Left forelimb (tissue), 1 donor: Measurements from ENCODE around the gene MGARP.
"Not testable (repeated sequence)": the region's sequence is repeated elsewhere in the genome, so short reads cannot be mapped to it uniquely, and the experiment has no call there.

Source experiments
- DNase-seq: peaks from one replicate; pipeline ENCODE4 v3.0.0-alpha.2; 2018; ENCODE audit warnings: low spot score

The MGARP gene

DNA sequence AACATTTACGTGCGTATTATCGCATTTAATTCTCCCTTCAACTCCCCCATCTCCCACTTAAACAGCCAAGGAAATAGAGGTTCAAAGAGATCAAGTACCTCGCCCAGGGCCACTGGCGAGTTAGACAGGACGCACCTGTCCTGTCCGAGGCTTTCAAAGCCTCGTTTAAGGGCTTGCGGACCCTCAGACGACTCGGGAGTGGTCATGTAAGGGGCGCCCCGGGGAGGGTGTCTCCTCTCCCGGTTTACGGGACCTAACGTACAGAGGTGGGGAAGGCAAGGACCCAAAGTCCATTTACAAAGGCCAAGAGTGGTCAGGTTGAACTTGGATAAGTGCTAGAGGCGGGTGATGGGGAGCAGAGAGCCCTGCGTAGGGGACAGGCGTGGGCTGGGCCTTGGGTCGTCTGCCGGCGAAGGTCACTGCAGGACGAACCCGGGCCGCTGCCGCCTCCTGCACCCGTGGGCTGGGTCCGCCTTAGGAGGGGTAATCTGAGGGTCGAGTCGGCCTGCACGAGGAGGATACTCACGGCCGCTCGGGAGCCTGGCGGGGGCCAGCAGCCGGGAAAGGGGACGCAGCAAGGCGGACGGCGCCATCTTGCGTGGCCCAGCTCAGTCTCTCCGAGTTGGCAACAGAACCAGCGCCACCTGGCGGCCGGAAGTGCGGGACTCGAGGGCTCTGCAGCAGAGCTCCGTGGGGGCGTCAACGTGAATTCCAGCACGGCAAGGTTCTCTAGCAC lies 15.3 kb upstream of the MGARP start:
- DNase-seq = peak; percentile 98

DNA sequence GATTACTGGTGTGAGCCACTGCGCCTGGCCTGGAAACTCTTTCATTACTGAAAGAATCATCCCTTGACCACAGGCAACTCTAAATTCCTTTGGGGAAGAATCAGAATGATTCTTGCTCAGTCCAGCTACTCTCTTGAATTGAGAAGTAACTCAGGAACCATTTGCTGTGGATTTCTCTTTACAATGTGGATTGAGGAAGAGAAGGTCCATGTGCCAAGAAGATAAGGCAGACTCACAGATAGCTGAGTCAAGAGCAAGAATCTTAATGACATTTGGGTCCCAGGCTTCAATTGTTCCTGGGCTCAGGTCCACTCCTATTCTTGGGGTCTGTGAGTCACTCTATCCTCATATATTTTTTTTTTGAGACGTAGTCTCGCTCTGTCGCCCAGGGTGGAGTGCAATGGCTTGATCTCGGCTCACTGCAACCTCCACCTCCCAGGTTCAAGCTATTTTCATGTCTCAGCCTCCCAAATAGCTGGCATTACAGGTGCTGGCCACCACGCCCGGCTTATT lies 6.2 kb upstream of the MGARP start:
- no peak for DNase-seq

DNA sequence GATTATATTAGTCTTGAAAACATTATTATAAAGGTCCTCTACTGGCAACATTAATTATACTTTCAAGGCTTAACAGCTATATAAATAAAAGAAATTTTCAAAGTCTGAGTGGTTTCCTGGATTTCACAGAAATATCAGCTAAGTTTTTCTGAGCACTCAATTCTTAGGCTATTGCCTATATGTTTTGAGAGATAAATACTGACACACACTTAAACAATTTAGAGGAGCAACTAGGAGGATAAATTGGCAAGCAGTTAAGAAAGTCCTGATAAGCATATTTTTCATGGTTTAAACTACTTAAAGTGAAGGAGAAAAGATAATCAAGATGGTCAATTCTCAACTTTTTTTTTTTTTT lies 2.7 kb upstream of the MGARP start:
- DNase-seq = no peak

DNA sequence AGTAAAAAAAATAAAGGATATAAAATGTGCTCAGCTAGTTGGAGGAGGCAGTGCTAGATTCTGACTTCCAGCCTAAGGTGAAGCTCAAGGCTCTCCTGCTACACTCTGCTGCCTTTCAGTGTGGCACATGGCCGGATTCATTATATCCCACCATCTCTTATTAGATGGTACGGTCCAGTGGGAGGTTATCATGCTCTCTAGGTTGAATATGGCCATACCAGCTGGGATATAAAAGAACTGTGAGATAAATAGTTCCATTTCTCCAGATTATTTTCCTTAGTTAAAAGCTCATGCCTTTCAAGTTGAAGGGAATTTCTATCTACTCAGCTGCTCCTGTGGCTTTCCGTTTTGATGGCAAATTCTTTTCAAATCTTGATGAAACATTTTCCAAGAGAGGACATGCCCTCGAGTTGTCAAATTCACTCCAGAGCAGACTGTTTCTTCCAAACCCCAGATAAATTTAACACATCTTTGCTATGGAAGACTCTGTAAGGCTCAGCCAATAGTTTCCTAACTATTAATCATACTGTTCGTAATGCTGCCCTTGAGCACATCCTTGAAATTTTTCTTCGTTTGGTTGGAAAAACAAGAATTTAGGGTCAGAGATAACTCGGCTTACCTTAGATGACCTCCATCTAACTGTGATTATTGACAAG lies 2.2 kb upstream of the MGARP start:
- no peak for DNase-seq

DNA sequence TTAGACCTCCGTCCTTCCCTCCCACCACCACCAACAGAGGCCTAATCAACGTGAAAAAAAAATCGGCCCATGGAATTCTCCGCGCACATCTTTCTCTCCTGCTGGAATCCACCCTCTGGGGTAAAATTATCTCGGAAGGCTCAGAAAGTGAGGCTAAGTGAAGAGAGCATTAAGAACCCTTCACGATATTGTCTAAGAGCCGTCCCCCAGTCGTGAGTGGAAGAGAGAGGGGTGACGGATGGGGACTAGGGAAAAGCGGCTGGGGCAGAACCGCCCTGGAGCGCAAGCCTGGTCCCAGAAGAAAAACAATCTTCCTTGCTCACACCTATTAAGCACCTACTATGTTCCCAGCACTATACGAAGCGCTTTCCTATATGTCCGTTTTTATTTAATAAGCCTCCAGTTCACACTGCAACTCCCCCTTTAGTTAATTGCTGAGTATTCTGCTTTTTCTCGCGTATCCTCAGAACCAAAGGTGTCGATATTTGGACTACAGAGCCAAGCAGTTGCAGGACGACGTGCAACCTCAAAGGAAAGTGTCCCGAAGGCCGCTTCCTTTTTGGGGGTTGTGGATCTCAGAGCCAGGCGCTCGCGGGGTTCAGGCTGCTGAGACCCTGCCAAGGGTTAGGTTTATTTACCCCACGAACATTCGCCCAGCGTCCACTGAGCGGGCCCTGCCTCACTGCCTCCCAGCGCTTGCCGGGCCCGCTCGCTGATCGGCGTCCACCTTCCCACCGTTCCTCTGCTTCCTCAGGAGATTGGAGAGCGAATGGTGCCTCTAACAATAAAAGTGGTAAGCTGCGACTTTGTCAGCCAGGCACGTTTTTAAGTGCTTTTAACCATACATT lies 889 bp downstream of the MGARP start:
- DNase-seq = no peak

DNA sequence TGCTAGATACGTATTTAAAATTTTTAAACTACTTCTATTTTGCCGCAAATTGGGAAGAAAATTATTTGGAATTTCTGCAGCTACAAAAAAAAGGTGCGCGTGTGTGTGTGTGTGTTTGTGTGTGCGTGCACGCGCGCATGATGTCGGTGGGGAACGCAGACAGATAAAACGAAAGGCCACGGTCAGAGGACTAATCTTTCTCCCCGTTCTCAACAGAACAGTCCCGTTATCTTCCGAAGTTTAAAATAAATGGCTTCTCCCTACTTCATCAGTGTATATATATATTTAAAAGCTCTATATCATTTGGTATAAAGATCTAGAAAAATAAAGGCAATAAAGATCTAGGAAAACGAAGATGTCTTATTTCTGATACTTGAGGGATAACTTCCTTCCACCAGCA lies 1.5 kb downstream of the MGARP start:
- DNase-seq = no peak

DNA sequence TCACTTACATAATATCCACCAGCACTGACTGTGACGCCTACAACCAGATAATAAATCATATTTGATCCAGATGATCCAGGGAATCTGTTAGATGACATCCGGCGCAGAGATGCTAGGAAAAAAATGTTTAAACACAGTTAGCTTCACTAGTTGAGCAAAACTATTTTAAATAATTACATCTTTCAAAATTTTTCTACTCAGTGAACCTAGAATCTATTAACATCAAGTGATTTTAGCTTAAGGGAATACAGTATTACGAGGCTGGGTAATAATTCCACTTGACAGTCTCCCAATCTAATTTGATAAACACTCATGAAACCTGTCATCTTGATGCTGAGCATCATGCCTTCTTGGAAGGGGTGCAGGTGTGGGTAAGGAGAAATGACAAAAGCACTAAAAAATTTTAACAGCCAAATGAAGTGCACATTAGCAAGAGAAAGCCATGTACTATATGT lies 4.7 kb downstream of the MGARP start:
- no peak for DNase-seq

DNA sequence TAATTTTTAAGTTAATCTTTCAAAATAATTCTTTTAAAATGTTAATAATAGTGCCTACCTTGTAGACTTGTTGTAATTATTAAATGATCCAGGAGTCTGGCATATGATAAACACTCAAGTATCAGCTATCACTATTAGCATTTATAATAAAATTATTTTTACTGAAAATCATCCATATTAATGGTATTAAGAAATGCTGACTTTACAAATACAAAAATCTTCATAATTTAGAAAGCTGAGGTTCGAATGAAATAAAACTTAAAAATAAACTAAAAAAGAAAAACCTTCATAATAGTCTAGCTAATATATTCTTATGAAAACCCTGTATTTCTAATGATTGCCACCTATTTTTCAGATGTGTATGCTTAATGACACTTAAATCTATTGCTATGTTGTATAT lies 5.2 kb downstream of the MGARP start:
- no peak for DNase-seq

DNA sequence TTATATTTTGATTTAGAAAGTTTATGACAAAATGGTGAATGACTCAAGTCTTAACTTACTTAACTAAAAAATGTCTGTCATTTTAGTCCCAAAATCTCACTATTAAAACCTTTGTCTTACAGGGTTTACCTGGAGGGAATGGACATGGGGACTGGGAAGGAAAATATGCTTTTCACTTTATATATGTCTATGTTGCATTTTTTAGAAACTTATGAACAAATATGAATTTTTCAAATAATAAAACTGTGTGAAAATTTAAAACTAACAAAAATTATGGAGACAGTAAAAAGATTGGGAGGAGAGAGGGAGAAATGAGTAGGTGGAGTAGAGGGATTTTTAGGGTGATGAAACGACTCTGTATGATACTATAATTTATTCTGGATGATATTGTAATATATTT lies 6.2 kb downstream of the MGARP start:
- no peak for DNase-seq

DNA sequence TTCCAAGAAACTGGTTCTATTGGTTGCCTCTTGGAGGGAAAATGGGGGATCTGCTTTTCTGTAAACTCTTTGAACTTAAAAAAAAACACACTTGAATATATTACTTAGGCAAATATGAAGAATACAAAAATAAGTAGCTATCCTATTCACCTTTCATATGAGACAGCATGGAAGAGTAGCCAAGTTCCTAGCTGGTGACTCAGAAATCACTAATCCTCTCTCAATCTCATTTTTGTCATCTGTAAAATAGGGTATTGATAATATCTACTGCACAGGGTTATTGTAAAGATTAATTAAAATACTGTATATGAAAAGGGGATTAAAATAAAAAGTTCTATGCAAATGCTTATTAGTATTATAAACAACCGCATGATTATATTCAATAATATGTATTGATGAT lies 12.7 kb downstream of the MGARP start:
- no peak for DNase-seq

DNA sequence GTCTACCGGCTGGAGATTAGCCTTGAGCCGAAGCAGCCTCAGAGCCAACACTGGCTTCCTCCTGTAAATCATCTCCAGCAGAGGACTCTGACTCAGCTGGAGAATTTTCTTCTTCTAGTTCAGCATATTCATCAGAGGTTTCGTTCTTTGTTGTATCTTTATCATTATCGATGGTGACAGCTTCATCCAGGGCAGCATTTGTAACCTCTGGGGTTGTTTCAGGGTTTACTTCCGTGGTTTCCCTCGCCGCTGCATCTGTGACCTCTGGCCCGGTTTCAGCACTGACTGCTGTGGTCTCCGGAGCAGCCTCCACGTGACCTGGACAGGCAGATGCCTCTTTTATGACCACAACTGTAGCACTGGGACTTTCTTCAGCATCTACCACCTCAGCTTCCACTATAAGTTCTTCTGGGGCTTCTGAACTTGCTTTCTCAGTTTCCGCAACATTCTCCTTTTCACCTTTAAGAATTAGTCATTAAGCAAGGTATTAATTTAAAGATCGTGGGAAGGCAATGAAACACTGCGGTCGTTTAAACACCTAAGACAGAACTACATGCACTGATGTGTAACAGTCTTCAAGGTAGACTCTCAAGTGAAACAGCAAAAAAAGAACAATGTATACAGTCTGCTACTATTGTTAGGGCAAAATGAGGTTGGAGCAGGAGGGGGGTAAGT lies 13.3 kb downstream of the MGARP start:
- DNase-seq = peak; percentile 68

DNA sequence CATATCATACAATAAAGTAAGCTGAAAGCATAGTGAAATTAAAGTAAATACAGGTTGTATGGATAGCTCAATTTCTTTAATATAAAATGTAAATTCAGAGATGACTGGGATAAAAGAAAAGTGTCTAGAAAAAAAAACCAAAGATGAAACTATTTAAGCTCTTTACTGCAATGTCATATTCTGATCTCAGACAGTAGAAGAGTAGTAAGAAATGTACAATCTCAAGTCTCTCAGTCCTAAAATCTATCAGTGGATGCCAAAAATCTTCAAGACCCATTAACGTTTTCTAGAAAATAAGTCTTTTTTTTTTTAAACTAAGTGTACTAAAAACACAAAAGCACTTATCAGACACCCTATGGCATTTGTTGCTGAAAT lies 13.8 kb downstream of the MGARP start:
- DNase-seq = no peak

DNA sequence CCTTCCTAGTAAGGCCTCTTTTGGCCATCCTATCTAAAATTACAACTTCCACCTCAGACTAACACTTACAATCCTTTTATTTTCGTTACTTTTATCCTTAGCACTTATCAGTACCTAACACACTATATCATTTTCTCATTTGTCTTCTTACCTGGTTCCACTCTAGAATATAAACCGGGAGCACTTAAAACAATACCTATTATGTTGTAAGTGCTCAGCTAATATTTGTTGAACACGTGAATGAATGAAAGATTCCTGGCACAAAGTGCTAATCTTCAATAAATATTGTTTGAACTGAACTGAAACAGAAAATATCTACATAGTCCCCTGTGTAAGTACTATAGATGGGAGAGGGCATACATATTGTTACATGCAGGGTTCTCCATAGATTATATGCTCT lies 14.4 kb downstream of the MGARP start:
- no peak for DNase-seq

DNA sequence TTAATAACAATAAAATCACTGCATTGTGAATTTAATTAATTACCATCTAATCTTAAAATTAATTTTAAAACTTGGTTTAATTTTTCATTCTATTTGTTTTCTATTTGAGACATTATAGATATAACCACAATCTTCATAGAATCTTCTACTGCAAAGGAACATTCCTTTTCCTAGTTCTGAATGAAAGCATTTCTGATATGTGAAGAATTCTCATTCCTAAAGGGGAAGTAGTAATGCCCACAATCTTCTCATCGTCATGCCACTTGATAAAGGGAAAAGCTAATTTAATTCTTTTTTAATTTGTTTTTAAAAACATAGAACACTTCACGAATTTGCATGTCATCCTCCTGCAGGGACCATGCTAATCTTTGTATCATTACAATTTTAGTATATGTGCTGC lies 23.7 kb downstream of the MGARP start:
- no peak for DNase-seq

DNA sequence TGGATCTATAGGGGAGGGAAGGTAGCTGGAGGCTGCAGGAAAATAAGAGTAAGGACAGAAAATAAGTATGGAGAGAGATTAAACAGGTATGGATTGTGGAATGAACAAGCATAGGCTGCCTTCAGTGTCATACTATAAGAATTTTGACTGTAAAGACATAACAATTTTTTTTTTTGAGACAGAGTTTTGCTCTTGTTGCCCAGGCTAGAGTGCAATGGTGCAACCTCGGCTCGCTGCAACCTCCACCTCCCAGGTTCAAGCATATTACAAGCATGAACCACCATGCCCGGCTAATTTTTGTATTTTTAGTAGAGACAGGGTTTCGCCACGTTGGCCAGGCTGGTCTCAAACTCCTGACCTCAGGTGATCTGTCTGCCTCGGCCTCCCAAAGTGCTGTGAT lies 24.4 kb downstream of the MGARP start:
- not testable (repeated sequence) for DNase-seq

DNA sequence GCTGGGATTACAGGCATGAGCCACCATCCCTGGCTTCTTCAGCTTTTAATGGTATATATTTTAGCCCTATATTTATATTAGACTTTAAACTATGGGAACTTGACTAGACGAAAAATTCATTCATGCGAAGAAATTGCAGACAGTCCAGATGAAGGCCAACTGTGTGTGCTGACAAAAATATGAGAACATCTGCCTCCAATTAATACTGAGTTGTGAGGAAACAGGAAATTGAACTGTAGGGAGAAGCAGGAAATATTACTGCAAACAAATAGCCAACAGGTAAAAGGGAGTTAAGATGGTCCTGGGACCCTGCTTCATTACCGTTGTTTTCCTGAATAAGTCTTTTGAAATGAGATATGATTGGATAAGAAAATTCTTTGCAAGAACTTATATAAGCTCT lies 26.3 kb downstream of the MGARP start:
- DNase-seq = no peak

DNA sequence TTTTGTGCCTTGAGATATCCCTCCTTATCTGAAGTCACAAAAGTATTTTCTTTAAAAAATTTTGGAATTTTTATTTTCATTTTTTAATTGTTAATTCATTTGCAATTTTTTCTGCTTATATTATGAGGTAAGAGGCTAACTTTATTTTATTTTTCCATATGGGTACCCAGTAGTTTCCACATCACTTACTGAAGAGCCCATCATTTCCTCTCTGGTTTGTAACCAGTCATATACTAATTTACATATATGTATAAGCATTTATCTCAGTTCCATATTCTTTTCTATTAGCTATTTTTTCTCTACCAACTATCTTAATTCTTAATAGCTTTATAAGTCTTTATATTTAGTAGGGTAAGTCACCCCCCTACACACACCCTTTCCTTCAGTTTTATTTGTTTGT lies 27.0 kb downstream of the MGARP start:
- DNase-seq = no peak

DNA sequence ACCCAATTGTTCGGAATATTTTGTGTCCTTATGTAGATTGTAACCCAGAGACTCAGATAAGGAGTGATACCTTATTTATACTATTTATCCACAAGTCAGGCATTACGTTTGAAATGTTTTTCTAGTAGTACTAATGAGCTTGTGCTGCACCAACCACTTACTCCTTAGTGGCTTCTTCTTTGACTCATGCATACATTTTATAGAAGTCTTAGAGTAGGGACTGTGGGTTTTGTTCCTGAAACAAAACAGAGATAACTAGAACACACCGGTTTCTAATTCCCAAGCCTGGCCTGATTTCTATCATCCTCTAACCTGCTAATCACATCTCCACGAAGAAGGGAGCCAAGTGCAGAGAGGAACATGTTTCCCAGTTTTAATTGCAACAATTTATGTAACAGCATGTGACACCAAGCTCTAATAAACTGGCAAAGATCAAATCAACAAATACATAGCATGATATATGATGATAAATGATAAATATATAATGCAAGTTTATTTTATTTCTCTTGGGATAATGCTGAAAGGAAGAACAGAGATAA lies 32.3 kb downstream of the MGARP start:
- no peak for DNase-seq

DNA sequence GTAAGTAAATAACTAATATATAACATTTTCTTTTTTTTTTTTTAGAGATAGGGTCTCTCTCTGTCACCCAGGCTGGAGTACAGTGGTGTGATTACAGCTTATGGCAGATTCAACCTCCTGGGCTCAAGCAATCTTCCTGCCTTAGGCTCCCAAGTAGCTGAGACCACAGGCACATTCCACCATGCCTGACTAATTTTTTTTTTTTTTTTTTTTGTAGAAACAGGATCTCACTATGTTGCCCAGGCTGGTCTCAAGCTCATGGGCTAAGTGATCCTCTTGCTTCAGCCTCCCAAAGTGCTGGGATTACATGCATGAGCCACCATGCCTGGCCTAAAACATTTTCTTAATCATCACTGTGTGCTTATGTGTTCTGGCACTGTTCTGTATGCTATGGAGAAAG lies 32.8 kb downstream of the MGARP start:
- DNase-seq = no peak

DNA sequence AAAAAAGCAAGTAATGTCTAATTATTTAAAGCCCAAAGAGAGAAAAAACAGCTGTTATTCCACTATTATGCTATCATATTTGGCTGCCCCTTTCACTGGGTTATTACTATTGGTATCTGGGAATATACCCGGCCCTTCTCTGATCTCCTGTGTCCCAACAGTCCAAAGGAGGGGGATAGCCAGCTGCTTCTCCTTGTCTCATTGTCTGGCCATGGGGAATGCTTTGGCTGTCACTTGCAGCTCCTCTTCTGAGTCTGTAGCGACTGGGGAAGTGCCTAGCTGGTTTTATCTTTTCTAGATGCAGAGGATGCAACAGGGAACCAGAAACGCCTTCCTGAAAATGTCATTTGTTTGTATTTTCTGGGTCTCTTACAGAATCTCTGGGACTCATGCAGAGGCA lies 33.9 kb downstream of the MGARP start:
- no peak for DNase-seq

DNA sequence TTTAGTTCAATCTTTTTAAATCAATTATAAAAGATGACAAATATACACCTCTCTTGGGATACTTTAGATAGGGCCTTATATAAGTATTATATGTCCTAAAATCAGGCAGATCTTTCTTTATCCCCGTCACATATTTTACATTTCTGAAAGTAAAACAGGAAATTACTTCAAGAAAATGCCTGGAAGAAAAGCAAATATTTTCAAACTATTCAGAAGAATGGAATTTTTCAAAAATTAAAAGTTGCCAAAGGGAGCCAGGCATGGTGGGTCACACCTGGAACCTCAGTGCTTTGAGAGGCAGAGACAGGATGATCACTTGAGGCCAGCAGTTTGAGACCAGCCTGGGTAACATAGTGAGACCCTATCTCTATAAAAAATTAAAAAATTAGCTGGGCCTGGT lies 34.4 kb downstream of the MGARP start:
- DNase-seq = no peak
